B cell (primary cell): ENCODE results near the gene AHRR.

Source experiments
- CTCF ChIP-seq: fragments of 200-600 bp; IDR thresholded peaks from one replicate; pipeline ENCODE4 v1.8.0; 2022; ENCODE audit warnings: antibody characterized with exemption, mild to moderate bottlenecking
- EZH2 ChIP-seq: IDR thresholded peaks from 2 replicates; pipeline ENCODE4 v1.6.1; 2012; ENCODE audit warnings: borderline replicate concordance, low read depth, mild to moderate bottlenecking, moderate library complexity, low read length; ENCODE audit not compliant: insufficient read depth, poor library complexity, severe bottlenecking

DNA sequence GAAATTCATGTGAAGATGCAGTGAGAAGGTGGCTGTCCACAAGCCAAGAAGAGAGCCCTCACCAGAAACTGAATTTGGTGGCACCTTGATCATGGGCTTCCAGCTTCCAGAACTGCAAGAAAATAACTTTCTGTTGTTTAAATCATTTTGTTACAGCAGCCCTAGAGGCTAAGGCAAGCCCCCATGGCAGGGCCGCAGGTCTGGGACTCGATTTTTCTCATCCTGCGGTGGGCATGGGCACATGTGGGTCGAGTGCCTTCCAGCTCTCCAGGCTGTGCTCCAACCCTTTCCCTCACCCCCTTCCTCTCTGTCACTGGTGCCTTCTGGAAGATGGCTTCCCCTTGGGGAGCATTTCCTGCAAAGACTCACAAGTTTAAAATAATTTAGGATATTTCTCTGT is 40.7 kb downstream of the AHRR start:
- TF ChIP-seq CTCF (no peak), EZH2 (no peak)
